ENCODE measurements around the gene SLC35A1.

SLC35A1 gene

GRCh38 chr6:87534377-87535047 is 61.7 kb downstream of the SLC35A1 start:
- DNase-seq (ENCODE audit: low spot score), result no peak

DNA sequence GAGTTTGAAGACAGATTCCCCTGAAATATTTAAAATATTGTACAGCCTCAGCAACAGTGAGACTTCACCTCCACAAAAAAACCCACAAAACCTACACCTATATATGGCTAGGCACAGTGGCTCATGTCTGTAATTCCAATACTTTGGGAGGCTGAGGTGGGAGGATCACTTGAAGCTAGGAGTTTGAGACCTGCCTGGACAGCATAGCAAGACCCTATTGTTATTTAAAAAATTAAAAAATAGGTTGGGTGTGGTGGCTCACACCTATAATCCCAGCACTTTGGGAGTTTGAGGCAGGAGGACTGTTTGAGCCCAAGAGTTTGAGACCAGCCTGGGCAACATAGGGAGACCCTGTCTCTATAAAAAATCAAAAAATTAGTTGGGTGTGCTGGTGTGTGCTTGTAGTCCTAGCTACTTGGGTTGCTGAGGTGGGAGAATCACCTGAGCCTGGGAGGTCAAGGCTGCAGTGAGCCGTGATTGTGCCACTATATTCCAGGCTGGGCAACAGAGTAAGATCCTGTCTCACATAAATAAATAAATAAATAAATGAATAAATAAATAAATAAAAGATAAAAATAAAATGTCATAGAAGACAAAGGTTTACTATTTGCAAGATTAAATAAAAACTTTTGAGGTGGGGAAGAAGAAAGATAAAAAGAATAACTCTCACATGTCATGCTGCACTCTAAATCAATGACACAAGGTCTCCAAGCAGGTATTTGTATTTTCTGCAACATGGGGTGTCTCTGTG is 65.9 kb downstream of the SLC35A1 start:
- no peak for DNase-seq (ENCODE audit: low spot score)

- no peak for DNase-seq (ENCODE audit: low spot score)
These were observed 66.8 kb downstream of the SLC35A1 start for GRCh38 chr6:87539554-87539953.

GRCh38 chr6:87540539-87540938 is 67.8 kb downstream of the SLC35A1 start:
- peak; percentile 16 for DNase-seq (ENCODE audit: low spot score)

- DNase-seq (ENCODE audit: low spot score), result no peak
These were observed 68.3 kb downstream of the SLC35A1 start for GRCh38 chr6:87541041-87541440.

- DNase-seq (ENCODE audit: low spot score), result no peak
These were observed 69.0 kb downstream of the SLC35A1 start for GRCh38 chr6:87541744-87542143.

GRCh38 chr6:87543696-87544473 is 71.1 kb downstream of the SLC35A1 start:
- DNase-seq (ENCODE audit: low spot score), result no peak

GRCh38 chr6:87544474-87544735 is 71.6 kb downstream of the SLC35A1 start:
- DNase-seq (ENCODE audit: low spot score), result no peak

- DNase-seq (ENCODE audit: low spot score), result no peak
These were observed 79.0 kb downstream of the SLC35A1 start for GRCh38 chr6:87551799-87552198.

GRCh38 chr6:87553159-87553765 is 80.5 kb downstream of the SLC35A1 start:
- DNase-seq (ENCODE audit: low spot score), result no peak

DNA sequence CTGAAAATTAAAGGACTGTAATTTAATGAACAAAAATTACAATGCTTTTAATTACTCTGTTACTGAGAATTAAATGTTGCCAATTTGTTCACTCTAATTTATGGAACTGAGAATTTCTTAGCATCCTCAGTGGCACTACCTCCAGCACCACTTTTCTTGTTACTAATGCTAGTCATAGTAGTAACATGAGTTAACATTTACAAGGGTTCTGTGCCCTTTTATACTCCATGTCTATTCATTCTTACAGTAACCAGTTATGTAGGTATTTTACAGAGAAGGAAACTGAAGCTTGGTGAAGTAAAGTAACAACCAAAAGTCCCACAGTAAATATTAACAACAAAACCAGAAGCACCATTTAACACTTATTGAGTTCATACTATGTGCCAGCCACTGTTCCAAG is 82.7 kb downstream of the SLC35A1 start:
- no peak for DNase-seq (ENCODE audit: low spot score)

GRCh38 chr6:87558446-87558845 is 85.7 kb downstream of the SLC35A1 start:
- DNase-seq (ENCODE audit: low spot score), result no peak

DNA sequence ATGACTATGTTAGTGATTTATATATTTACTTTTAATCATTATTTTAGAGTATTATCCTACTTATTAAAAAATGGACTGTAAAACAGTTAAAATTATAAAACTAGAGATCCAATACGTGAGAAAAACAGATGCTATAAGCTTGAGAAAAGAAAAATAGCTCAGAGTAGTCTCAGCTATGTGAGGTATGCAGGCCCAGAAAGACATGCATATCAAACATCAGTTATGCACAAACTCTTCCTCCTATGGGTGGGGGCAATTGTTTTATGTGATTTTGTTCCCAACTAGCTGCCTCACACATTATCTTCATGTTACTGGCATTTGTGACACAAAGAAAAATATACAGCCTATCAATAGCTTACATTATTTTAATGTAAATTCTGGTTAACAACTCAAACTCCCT is 88.2 kb downstream of the SLC35A1 start:
- no peak for DNase-seq (ENCODE audit: low spot score)

All from kidney capillary endothelial cell (primary cell).